M059J (cell line): ENCODE results near the gene ACP7. TPM values are rescaled to one million over a fixed set of nuclear protein-coding genes. Genes with fewer than 3 reads are reported as not detected.
"Not testable (repeated sequence)": the region's sequence is repeated elsewhere in the genome, so short reads cannot be mapped to it uniquely, and the experiment has no call there.

Experiments
- DNase-seq: peaks from one replicate; pipeline ENCODE4 v3.0.0-alpha.2; 2012; ENCODE audit warnings: low read depth
- total RNA-seq: library from RNA; depleted of rRNA; stranded (reverse); fragments of >200 nt; shearing (Covaris generic); gene quantifications from 2 replicates; pipeline ENCODE4 v1.2.3, GENCODE V29; 2014; rRNA removed

ACP7 gene
- total RNA-seq: 0.89 and 1.7 TPM in 2 replicates

GRCh38 chr19:39083983-39084731 lies at the start of gene ACP7:
Gene ACP7, plus strand, starts transcription at chr19:39084368. Its CDS starts 902 bp downstream, at chr19:39085270.
- no peak for DNase-seq

GRCh38 chr19:39036581-39036980 lies 47.6 kb upstream of the ACP7 start:
- no peak for DNase-seq

DNA sequence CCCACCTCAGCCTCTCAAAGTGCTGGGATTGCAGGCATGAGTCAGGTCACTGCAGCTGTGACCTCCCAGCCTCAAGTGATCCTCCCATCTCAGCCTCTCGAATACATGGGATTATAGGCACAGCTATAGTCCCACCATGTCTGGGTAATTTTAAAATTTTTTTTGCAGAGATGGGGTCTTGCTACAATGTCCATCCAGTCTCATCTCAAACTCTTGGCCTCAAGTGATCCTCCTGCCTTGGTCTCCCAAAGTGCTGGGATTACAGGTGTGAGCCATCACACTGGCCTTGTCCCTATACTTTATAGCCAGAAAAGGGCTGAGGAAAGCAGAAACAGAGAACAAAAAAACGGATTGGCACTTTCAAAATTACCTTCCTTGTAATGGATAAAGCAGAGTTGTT lies 47.0 kb upstream of the ACP7 start:
- no peak for DNase-seq

GRCh38 chr19:39038098-39038497 lies 46.1 kb upstream of the ACP7 start:
- DNase-seq: peak; percentile 62

- DNase-seq: no peak
Observed at GRCh38 chr19:39045506-39045905, 38.7 kb upstream of the ACP7 start.

GRCh38 chr19:39046037-39046821 lies 37.9 kb upstream of the ACP7 start:
- DNase-seq: peak; percentile 40

- no peak for DNase-seq
Observed at GRCh38 chr19:39047073-39047472, 37.1 kb upstream of the ACP7 start.

GRCh38 chr19:39052243-39052746 lies 31.9 kb upstream of the ACP7 start:
- peak; percentile 52 for DNase-seq

DNA sequence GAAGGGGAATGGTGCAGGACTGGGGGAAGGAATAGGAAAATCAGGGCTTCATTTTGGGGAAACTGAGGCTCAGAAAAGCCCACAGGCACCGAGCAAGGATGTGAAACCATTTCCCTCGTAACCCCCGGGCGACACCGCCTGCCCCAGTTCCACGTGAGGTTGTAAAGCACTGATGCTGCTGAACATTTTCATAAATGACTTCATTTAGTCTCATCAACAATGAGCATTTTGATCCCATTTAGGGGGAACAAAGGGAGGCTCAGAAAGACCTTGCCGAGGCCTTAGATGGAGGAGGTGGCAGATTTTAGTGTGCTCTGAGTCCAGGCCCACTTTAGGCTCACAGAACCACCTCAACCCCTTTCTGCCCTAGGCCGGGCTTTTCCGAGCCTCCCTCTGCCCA lies 31.3 kb upstream of the ACP7 start:
- DNase-seq: no peak

GRCh38 chr19:39053276-39054090 lies 30.7 kb upstream of the ACP7 start:
- DNase-seq: no peak

DNA sequence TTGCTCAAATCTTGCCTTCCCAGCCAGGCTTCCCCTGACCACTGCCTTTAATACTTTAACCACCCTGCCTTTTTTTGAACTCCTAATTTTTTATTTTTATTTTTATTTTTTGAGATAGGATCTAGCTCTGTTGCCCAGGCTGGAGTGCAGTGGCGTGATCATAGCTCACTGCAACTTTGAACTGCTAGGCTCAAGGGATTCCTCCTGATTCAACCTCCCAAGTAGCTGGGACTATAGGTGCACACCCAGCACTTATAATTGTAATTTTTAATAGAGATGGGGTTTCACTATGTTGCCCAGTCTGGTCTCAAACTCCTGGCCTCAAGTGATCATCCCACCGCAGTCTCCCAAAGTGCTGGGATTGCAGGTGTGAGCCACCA lies 30.1 kb upstream of the ACP7 start:
- no peak for DNase-seq

DNA sequence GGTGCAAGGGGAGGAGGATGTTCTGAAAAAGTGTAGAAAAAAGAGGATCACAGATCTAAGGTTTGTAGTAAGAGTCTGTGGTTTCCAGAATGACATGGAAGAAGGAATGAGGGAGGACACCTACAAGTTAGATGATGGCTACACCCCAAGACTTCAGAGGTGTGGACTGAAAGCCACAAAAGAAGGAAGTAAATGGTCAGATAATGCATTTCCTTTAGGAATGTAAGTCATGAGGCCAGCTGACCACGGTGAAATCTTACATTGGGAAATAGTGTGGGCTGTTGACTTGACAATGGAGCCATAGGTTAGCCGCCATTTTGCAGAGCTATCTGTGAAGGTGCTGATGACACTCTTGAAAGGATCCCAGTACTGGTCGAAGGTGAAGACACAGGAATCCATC lies 26.6 kb upstream of the ACP7 start:
- DNase-seq: no peak

DNA sequence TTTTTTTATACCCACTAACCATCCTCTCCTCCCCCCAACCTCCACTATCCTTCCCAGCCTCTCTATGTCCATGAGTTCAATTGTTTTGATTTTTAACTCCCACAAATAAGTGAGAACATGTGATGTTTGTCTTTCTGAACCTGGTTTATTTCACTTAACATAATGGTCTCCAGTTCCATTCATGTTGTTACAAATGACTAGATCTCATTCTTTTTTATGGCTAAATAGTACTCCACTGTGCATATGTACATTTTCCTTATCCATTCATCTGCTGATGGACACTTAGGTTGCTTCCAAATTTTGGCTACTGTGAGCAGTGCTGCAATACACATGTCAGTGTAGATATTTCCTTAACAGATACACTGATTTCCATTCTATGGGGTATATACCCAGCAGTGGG lies 24.9 kb upstream of the ACP7 start:
- DNase-seq: no peak

DNA sequence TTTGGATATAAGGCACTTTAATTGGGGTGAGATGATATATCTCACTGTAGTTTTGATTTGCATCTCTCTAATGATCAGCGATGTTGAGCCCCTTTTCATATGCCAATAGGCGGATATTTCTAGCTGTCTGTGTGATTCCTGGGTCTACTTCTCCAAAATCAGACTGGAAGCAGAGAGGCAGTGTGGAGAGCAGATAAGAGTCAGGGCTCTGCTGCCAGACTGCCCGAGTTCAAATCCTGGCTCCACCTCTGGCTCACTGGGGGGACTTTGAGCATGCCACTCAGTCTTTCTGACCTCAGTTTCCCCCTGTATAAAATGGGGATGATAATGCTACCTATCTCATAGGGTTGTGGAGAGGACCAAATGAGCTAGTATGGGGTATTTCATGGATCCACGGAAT lies 24.0 kb upstream of the ACP7 start:
- no peak for DNase-seq

GRCh38 chr19:39064405-39064804 lies 19.8 kb upstream of the ACP7 start:
- no peak for DNase-seq

DNA sequence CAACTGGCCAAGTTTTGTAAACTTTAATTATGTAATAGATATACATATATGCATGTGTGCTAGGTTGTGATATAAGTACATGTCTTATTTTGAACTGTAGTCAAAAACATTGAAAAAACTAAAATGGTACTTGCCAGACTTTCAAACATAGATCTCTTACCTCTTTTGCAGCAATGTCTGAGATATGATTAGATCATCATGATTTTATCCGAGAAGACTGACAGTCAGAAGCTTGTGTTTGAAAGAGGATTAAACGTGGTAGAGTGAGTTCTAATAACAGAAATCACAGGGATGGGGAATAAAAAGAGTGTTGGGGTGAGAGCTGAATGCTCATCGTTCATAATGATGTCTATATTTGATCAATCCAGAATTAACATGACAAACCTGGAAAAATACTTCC lies 18.2 kb upstream of the ACP7 start:
- DNase-seq: no peak

DNA sequence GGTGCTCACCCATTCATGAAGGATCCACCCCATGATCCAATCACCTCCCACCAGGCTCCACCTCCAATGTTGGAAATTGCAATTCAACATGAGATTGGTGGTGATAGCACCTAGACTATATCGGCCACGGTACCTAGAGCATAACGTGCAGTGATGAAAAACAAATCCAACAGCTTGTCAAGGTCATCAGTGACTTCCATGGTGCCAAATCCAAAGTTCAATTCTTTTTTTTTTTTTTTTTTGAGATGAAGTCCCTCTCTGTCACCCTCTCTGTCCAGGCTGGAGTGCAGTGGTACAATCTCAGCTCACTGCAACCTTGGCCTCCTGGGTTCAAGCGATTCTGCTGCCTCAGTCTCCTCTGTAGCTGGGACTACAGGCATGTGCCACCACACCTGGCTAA lies 17.1 kb upstream of the ACP7 start:
- DNase-seq: no peak

DNA sequence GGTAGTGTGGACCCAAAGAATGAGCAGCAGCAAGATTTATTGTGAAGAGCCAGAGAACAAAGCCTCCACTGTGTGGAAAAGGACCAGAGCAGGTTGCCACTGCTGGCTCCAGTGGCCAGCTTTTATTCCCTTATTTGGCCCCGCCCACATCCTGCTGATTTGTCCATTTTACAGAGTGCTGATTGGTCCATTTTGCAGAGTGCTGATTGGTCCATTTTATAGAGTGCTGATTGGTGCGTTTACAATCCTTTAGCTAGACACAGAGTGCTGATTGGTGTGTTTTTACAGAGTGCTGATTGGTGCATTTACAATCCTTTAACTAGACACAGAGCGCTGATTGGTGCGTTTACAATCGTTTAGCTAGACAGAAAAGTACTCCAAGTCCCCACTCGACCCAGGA lies 15.9 kb upstream of the ACP7 start:
- not testable (repeated sequence) for DNase-seq

DNA sequence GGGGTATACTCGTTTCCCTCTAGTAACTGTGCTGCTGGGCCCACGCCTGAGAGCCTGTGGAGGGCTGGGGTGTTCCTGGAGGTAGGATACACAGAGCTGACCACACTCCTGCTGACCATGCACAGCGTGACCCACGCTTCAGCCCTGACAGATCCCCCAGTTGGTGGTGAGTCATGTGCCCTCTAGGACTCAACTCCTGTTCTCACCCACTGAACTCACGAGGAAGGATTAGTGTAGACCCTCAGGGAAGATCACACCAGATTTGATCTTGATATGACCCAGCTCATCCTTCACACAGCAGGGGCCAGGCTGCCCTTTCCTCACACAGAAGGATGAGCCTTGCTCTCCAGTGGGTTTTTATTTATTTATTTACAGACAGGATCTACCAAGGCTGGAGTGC lies 13.3 kb upstream of the ACP7 start:
- DNase-seq: peak; percentile 94

DNA sequence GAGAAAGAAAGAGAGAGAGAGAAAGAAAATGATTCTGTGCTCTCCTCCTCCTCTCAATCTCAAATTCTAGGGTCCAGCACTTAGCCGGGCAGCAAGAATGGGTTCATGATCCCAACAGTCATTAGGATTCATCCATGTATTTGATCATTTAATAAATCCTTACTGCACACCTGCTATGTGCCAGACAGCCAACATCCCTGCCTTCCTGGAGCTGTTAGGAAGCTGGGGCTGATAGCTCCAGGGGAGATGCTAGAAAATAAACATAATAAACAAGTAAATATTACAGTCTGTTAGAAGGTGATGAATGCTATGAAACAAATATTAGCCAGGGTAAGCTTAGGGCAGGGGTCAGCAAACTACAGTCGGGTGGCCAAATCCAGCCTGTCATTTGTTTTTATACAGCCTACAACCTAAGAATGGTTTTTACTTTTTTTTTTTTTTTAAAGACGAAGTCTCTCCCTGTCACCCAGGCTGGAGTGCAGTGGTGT lies 9.9 kb upstream of the ACP7 start:
- DNase-seq: no peak

DNA sequence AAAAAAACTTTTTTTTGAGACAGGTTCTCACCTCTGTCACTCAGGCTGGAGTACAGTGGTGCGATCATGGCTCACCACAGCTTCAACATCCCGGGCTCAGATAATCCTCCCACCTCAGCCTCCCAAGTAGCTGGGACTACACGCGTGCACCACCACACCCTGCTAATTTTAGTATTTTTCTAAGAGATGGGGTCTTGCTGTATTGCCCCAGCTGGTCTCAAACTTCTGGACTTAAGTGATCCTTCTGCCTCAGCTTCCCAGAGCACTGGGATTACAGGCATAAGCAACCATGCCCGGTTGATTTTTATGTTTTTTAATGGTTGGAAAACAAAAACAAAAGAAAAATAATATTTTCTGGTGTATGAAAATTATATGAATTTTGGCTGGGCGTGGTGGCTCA lies 9.2 kb upstream of the ACP7 start:
- no peak for DNase-seq

DNA sequence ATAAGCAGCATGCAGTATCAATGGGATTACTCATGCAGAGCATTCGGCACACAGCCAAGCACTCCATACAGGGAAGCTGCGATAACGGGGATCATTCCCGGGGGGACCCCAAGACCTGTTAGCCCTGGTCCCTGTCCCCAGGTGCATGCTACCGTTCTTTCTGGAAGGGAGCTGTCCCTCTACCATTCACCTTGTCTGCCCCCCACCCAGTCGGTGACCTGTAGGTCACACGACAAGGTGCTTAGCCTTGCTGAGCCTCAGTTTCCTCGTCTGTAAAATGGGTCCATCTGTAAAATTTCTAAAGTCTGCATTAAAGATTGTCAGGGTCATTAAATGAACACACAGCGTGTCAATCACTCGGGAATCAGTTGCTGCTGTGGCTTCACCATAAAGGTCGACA lies 6.8 kb upstream of the ACP7 start:
- no peak for DNase-seq
